IPS-11a (cell line): ENCODE results near the gene PLIN4.

Source experiments
- H3K4me3 ChIP-seq: one replicate; pipeline ENCODE4 v1.5.1; 2013; ENCODE audit warnings: low read depth, low read length, control low read depth

PLIN4 gene

DNA sequence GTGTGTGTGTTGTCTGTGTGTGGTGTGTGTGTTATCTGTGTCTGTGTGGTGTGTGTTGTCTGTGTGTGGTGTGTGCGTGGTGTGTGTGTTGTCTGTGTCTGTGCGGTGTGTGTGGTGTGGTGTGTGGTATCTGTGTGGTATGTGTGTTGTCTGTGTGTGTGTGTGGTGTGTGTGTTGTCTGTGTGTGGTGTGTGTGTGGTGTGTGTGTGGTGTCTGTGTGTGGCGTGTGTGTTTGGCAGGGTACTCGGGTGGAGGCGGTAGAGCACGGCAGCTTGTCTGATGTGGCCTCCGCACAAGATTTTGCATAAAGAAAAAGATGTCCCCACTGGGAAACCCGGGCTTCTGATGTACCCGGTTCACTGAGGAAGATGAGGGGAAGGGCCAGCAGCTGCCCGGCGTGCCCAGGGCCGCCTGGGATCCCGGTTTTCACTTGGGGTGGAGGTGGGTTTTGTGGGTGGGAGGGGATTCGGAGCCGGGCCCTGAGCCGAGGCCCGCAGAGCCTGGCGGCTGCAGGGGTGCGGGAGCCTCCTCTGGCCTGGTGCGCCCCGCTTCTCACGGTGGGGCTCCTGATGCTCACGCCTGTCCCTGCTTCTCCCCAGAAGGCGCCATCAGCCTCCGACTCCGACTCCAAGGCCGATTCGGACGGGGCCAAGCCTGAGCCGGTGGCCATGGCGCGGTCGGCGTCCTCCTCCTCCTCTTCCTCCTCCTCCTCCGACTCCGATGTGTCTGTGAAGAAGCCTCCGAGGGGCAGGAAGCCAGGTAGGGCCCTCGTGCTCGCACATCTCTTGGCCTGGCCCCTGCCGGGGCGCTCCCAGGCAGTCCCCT is 25.0 kb downstream of the PLIN4 start:
- no peak overlapping the region for H3K4me3 ChIP-seq

DNA sequence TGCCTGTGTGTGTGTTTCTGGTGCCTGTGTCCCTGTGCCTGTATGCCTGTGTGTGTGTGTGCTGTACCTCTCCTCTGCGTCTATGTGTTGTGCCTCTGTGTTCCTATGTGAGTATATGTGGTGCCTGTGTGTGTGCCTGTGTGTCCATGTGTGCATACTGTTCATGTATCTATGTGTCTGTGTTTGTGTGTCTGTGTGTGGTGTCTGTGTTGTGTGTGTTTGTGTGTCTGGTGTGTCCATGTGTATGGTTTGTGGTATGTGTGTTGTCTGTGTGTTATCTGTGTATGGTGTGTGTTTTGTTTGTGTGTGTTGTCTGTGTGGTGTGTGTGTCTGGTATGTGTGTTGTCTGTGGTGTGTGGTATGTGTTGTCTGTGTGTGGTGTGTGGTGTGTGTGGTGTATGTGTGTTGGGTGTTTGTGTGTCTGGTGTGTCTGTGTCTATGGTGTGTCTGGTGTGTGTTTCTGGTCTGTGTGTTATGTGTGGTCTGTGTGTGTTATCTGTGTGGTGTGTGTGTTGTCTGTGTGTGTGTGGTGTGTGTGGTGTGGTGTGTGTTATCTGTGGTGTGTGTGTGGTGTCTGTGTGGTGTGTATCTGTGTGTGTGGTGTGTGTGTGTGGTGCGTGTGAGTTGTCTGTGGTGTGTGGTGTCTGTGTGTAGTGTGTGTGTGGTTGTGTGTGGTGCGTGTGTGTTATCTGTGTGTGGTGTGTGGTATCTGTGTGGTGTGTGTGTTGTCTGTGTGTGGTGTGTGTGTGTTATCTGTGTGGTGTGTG is 25.8 kb downstream of the PLIN4 start:
- H3K4me3 ChIP-seq = no peak overlapping the region

DNA sequence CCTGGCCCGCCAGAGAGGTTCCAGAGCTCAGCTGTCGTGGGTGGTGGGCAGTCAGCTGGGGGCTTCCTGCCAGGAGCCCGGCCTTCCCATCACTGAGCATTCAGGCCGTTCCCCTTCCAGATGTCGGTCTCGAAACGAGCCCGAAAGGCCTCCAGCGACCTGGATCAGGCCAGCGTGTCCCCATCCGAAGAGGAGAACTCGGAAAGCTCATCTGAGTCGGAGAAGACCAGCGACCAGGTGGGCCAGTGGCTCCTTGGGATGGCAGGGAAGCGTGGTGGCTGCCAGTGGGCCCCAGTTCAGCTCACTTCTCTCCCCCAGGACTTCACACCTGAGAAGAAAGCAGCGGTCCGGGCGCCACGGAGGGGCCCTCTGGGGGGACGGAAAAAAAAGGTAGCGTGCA is 26.8 kb downstream of the PLIN4 start:
- H3K4me3 ChIP-seq = no peak overlapping the region

DNA sequence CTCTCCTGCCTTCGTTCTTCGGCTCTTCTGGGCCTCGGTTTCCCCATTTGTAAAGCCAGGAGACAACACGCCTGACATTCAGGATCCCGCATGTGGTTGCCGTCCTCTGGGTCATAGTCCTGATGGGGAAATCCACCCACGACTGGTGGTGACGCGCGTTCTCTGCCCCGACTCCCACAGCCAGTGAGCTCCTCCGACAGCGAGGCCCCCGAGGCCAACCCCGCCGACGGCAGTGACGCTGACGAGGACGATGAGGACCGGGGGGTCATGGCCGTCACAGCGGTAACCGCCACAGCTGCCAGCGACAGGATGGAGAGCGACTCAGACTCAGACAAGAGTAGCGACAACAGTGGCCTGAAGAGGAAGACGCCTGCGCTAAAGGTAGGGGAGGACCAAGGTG is 29.8 kb downstream of the PLIN4 start:
- no peak overlapping the region for H3K4me3 ChIP-seq

DNA sequence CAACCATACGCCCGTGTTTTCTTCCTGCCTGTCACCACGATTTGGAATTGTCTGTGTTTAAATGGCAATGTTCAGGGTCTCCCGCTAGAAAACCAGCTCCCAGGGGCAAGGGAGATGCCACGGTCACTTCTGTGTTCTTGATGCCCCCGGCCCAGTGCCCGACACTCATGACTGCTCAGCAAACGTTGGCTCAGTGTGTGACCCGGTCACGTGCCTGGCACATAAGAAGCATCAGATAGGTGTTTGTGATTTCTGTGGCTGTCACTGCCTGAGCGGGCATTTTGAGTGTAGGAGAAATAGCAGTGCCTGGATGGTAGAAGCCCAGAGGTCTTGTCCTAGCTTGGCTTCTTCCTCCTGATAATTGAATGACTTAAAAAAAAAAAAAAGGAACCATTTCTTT is 30.7 kb downstream of the PLIN4 start:
- H3K4me3 ChIP-seq = no peak overlapping the region

DNA sequence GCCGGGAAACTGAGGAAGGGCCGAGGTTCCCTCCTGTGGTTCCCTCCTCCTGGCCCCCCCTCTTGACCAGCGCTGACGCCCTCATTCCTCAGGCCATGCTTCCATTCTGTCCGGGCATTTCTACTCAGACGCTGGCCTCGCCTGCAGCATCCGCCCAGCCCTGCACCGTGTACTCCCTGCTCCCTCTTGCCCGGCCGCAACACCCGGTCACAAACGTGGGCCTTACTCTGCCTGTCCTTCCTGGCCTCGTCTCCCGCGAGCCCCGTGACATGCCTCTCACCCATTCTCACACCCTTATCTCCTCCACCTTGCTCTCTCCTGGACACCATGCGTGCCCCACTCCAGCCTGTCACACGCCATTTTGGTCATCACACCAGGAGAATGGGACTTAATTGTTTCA is 34.9 kb downstream of the PLIN4 start:
- no peak overlapping the region for H3K4me3 ChIP-seq

DNA sequence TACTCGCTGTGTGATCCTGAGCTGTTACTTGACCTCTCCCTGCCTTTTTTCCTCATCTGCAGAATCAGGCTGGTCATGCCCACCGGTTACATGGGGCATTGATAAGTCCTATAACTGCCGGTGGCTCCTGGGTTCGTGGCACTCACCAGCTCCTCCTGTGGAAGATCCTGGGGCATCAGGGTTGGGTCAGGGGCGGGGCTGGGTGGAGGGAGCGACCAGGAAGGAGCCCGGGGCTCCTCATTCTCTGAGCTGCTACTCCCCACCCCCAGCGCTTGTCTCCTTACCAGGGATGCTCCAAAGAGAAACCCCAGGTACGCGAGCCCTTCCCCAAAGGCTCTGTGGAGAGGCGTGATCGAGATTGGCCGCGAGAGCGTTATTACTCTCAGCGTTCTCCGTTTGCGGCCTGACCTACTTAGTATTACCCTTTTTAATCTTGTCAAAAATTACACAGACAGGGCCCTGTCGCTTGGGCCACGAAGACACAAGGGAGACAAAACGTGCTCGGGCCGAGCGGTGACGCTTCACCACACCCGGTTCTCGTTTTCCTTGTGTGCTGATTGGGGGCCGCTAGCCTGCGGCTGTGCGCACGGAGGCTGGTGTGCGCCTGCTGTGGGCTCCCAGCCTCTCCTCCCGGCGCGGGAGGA is 35.4 kb downstream of the PLIN4 start:
- H3K4me3 ChIP-seq = no peak overlapping the region

DNA sequence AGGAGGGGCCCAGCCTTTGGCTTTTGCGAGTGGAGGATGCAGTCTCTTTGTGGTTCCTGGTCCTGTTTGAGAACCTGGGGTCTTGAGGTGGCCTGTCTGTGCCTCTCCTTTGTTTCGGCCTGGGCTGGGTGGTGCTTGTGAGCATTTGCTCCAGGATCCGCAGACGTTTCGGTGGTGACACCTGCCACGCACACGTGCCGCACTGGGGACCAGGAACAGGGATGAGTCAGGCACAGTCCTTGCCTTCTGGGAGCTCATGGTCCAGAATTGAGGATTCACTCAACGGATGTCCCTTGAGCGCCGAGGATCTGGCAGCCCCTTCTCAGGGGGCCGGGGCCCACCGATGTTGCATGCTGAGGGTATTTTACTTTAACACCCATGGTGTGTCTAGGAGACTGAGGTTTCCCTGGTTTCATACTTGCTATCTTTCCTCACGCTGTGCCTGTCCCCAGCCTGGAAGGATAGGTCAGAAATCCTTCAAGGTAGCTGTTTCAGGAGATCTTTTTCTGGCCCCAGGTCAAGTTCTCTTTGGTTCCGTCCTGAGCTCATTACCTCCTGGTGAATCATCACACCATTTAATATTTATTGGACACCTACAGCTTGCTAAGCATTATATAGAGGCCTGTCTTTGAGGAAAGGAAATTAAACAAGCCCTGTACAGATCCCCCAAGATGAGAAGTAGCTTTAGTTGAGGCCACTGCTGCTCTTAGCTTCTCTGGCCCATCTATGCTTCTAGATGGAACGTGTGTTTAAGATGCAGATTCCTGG is 41.1 kb downstream of the PLIN4 start:
- no peak overlapping the region for H3K4me3 ChIP-seq

DNA sequence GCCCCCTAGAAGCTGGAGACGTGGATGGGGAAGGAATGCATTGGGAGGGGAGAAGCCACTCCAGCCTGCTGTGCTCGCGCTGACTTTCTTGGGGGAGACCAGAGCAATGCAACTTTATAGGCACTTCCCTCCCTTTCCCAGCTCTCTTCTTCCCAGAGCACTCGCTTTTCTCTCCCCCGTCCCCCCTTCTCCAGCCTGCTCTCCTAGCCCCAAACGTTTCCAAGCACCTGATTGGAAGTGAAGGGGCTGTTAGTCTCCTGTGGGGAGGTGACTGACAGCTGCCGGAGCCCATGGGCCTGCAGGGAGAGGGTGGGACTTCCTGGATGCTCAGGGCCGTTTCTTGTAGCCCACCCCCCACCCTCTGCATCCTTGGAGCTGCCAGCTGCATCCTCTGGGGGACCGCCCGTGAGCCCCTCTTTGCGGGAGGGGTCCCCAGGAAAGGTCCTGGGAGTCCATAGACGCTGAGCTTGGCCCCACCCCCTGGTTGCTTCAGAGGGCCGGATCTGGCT is 43.7 kb downstream of the PLIN4 start:
- H3K4me3 ChIP-seq = peak overlapping the region; percentile 53

DNA sequence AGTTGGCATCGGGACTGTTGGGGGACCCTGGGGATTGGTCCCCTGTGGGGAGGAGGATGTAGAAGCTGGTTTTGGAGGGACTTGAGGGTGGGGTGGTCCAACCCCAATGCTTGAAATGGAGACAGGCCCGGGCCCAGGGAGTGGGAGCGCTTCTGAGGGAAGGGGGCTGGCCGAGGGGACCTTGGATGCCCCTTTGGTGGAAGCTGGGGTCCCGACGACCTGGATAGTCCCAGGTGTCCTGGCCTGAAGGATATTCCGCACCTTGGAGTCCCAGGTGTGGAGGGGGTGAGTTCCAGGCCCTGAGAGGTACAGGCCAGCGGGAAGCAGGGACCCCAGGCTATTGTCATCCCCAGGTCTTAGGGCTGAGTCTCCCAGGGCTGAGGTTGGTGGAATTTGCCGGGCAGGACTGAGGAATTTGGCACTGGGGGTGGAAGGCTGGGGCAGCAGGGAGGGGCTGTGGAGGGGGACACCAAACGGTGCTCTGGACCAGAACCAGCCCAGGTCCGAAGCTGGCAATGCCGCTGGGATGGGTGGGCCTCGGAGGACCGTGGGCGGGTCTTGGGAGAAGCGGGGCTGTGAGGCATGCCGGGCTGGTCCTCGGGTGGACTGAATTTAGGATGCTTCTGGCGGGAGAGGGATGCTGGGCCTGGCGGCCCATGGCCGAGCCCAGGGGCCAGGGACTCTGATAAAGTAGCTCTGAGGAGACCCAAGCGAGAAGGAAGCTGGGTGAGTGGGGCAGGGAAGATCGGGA is 44.3 kb downstream of the PLIN4 start:
- H3K4me3 ChIP-seq = peak overlapping the region; percentile 53

DNA sequence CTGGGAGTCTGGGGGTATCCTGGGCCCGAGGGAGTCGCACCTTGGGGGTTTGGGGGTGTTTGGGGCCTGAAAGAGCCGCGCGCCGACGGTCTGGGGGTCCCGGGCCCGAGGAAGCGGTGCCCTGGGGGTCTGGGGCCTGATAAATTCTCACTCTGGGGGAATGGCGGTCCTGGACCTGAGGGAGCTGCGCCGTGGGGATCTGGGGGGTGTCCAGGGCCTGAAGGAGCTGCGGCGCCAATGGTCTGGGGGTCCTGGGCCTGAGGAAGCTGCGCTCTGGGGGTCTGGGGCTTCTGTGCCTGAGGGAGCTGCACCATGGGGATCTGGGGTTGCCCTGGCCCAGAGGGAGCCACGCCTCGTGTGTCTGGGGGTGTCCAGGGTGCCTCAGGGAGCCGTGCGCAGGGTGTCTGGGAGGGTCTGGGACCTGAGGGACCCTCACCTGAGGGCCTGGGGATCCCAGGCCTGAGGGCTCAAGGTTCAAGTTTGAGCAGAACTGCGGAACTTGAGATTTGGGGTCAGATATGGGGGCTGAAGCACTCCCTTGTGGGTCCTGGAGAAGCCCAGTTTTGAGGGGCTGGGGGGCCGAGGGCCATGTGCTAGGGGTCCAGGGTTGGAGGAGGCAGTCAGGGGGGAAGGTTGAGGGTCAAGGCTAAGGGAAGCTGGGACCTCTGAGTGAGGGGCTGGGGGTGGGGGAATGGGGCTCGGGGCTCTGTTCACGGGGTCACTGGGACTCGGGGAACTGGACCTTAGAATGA is 45.1 kb downstream of the PLIN4 start:
- peak overlapping the region; percentile 66 for H3K4me3 ChIP-seq

DNA sequence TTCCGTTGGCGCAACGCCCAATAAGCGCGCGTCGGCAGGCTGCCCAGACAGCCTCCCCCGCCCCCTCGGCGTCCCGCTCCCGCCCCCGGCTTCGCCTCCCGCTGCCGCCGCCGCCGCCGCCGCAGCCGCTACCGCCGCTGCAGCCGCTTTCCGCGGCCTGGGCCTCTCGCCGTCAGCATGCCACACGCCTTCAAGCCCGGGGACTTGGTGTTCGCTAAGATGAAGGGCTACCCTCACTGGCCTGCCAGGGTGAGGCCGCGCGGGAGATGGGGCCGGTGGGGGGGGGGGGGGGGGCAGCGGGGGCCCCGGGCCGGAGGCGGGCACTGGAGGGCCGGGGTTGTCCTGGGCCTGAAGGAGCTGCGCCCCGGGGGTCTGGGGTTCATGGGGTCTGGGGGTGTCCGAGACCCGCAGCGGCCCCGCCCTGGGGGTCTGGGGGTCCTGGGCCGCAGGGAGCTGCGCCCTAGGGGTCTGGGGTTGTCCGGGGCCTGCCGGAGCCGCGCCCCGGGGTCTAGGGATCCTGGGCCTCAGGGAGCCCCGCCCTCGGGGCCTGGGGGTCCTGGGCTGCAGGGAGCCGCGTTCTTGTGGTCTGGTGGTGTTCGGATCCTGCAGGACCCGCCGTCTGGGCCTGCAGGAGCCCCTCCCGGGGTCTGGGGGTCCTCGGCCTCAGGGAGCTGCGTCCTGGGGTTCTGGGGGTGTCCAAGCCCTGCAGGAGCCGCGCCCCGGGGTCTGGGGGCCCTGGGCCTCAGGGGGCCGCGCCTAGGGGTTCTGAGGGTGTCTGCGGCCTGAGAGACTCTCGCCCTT is 45.9 kb downstream of the PLIN4 start, which contains the start of gene HDGFL2:
TSS of gene HDGFL2 (plus strand) at position 124 of the 801 bp plus-strand sequence. CDS start at position 178, 54 bp downstream.
- peak within 1 kb of the TSS; percentile 66 for H3K4me3 ChIP-seq

DNA sequence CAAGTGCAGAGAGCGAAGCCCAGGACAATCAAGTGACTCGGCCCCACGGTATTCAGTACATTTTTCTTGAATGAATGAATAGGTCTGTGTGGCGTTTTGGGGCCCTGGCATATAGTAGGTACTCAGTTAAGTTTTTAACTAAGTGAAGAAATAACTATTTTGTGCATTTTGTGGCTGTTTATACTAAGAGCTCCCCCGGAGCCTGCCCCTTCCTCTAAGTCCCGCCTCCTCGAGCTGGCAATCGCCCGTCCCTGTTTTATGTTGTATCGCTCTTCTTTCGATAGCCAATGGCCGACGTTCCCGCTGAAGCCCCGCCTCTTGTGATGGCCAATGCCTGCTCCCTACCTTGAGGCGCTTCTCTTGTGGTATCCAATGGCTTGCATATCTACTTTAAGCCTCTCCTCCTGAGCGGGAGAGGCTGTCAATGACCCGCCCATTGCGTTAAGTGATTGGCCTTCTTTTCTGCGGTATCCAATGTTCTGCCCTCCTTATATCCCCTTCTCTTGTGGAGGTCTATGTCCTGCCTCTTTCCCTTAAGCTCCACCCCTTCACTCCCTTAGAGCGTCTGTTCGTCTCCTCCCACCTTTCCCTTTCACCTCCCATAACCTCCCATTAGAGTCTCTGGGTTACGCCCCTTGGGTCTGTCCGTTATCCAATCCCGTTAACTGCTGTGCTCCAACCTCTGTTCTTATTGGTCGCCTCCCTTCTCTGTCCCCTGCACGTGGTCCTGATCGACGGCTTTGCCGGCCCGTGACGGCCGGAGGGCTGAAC is 46.7 kb downstream of the PLIN4 start:
- H3K4me3 ChIP-seq = peak overlapping the region; percentile 59

DNA sequence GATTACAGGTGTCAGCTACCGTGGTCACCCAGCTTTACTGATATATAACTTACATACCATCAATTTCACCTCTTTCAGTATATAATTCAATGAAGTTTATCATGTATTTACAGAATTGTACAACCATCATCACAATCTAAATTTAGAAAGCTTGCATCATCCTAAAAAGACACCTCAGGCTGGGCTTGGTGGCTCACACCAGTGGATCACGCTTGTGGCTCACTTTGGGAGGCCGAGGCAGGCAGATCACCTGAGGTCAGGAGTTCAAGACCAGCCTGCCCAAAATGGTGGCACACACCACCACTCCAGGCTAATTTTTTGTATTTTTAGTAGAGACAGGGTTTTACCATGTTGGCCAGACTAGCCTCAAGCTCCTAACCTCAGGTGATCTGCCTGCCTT is 50.5 kb downstream of the PLIN4 start:
- H3K4me3 ChIP-seq = no peak overlapping the region

DNA sequence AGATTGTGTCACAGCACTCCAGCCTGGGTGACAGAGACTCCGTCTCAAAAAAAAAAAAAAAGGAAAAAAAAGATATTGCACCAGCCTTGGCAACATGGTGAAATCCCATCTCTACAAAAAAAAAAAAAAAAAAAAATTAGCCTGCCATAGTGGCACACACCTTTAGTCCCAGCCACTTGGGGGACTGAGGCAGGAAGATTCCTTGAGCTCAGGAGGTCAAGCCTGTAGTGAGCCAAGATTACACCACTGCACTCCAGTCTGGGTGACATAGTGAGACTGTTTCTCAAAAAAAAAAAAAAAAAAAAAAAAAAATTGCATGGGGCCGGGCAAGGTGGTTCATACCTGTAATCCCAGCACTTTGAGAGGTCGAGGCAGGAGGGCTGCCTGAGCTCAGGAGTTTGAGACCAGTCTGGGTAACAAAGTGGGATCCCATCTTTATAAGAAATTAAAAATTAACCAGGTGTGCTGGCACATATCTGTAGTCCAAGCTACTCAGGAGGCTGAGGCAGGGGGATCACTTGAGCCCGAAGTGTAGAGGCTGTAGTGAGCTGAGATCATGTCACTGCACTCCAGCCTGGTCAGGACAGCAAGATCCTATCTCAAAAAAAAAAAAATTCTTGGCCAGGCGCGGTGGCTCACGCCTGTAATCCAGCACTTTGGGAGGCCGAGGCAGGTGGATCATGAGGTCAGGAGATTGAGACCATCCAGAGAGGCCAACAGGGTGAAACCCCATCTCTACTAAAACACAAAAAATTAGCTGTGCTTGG is 53.3 kb downstream of the PLIN4 start:
- H3K4me3 ChIP-seq = no peak overlapping the region

DNA sequence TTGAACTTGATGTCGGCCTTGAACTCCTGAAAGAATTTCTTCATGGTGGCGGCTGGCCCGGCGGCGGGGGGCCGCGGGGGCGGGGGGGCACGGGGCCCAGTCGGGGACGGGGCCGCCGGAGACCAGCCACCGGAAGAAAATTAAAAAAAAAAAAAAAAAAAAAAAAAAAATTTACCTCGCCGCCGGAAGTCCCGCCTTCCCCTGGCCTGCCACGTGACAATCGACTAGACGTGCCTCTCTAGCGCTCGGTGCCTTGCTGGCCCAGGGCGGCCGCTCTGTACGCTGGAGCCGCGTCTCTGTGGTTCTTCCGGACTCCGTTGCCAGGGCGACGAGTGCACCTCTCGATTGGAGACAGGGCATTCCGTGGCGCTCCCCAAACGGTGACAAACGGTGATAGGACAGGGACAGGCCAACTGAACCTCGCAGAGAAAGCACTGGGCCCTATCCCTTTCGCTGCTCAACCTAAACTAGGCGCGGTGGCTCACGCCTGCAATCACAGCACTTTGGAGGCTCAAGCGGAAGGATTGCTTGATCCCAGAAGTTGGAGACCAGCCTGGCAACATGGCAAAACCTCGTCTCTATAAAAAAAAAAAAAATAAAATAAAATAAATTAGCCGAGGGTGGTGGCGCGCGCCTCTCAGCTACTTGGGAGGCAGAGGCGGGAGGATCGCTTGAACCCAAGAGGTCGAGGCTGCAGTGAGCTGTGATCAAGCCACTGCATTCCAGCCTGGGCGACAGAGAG is 60.5 kb downstream of the PLIN4 start, which contains the start of gene UBXN6:
TSS of gene UBXN6 (minus strand) at position 141 of the 742 bp plus-strand sequence. CDS start at position 44, 97 bp downstream.
- peak within 1 kb of the TSS; percentile 60 for H3K4me3 ChIP-seq
